Prostate gland (tissue), 2 donors: ENCODE measurements around the gene ABHD15. TPM values are rescaled to one million over a fixed set of nuclear protein-coding genes. Genes with fewer than 3 reads are reported as not detected.

Experiments
- DNase-seq: peaks from one replicate; pipeline ENCODE4 v3.0.0-alpha.2; 2019; ENCODE audit warnings: low spot score
- H3K27ac ChIP-seq, 2 donors: fragments of 200-600 bp; sonication (generic); 2 replicates each; pipeline ENCODE4 v1.5.1; 2017 to 2019
- H3K27me3 ChIP-seq: fragments of 200-600 bp; sonication (generic); replicated peaks from 2 replicates; pipeline ENCODE4 v1.5.1; 2019; ENCODE audit not compliant: insufficient read depth
- H3K36me3 ChIP-seq, 2 donors: fragments of 200-600 bp; sonication (generic); 1 replicate in 1 of 2; 2 replicates in 1 of 2; pipeline versions ENCODE4 v1.5.1 to v1.8.1; 2017 to 2019
- H3K4me1 ChIP-seq: fragments of 200-600 bp; sonication (generic); replicated peaks from 2 replicates; pipeline ENCODE4 v1.5.1; 2019
- H3K4me3 ChIP-seq, 2 donors: fragments of 200-600 bp; sonication (generic); 2 replicates each; pipeline ENCODE4 v1.5.1; 2017 to 2019
- H3K9me3 ChIP-seq: fragments of 200-600 bp; sonication (generic); 2 replicates; pipeline ENCODE4 v1.5.1; 2017
- CTCF ChIP-seq, 4 experiments: fragments of 200-600 bp in 2 of 4; fragments of 450-650 bp in 2 of 4; sonication (generic) in 2 of 4; IDR thresholded peaks; 1 replicate in 3 of 4; 2 replicates in 1 of 4; pipeline ENCODE4 v1.5.1; 2016 to 2019; ENCODE audit warnings: antibody characterized with exemption in 4 of 4, mild to moderate bottlenecking in 2 of 4, moderate library complexity in 2 of 4
- POLR2A ChIP-seq: fragments of 450-650 bp; IDR thresholded peaks from one replicate; pipeline ENCODE4 v1.6.1; 2016; ENCODE audit warnings: antibody characterized with exemption, mild to moderate bottlenecking
- POLR2AphosphoS5 ChIP-seq: sonication (generic); formaldehyde crosslinking; IDR thresholded peaks from one replicate; pipeline ENCODE4 v1.6.1; 2017; ENCODE audit warnings: antibody characterized with exemption
- WGBS: methylation state at CpG from one replicate; pipeline ENCODE4 v1.1.5; 2018; 5-methylcytosine and 5-hydroxymethylcytosine counted together
- intact Hi-C: fragments of 100-400 bp; cut with DNase I; formaldehyde crosslinking; loops from one replicate; pipeline ENCODE4 v1.14.2; 2022
- total RNA-seq, 2 donors: library from RNA; depleted of rRNA; stranded (reverse); fragments of >200 nt; gene quantifications; one replicate each; pipeline ENCODE4 v1.1.0, GENCODE V29; 2016

Gene ABHD15
- total RNA-seq, 2 donors from 2014 or later = 9.1 to 14.8 TPM

DNA sequence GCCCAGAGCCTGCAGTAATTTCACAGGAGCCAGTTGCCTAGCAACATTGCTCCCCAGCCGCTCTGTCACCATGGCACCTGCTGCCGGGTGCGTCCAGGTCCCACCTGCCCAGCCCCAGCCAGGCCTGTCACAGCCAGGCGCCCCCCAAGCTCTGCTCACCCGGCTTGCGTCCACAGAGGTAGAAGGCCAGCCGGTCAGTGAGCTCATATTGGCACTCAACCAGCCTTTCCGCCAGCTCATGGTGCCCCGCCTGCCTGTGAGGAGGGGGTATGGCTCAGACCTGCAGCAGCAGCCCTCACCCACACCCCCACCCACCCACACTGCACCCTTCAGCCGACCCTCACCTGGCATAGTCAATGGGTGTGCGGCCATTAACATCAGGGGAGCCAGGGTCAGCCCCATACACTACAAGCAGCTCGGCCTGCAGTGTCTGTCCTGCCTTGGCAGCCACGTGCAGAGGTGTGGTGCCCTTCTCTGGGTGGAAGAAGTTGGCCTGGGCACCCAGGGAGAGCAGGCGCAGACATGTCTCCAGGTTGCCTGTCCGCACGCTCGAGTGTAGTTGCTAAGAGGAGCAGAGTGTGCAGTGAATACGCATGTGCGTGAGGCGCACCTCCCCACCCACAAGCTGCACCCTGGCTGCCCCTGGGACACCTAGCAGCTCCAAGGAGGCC is 14.9 kb upstream of the ABHD15 start:
- 55% methylated on average over 19 of the region's 20 CpGs for WGBS
- Histone ChIP-seq H3K9me3 (no peaks in the 10 kb centered on the region), H3K27ac (no peak overlapping the region), H3K4me3 (no peak overlapping the region), H3K36me3 (peaks cover 0 to 16% of the 10 kb centered on the region in 2 donors), H3K4me1 (no peaks in the 10 kb centered on the region), H3K27me3 (no peaks in the 10 kb centered on the region)
- peak; percentile 55 for DNase-seq
- TF ChIP-seq POLR2A = no peak
- TF ChIP-seq POLR2AphosphoS5 = peak; percentile 31
- peak in 1 of 4 experiments; percentile 17 for TF ChIP-seq CTCF (IDR thresholded peaks at IDR 0.05)
- intact Hi-C loops = loop anchor here (5.0 to 10.0 kb wide), 2 partner anchors 196 to 523 kb away; no protein-coding TSS in a partner anchor

GRCh38 chr17:29579866-29580771 is 13.3 kb upstream of the ABHD15 start:
- Histone ChIP-seq H3K27ac (no peak overlapping the region), H3K4me3 (no peak overlapping the region), H3K4me1 (no peaks in the 10 kb centered on the region), H3K36me3 (peaks cover 7 to 23% of the 10 kb centered on the region in 2 donors), H3K27me3 (no peaks in the 10 kb centered on the region), H3K9me3 (no peaks in the 10 kb centered on the region)
- intact Hi-C loops = loop anchor here (5.0 to 10.0 kb wide), 2 partner anchors 197 to 525 kb away; no protein-coding TSS in a partner anchor
- DNase-seq = peak; percentile 85
- peak; percentile 78 to 97 (median 90) for TF ChIP-seq CTCF (IDR thresholded peaks at IDR 0.05)
- peak; percentile 83 for TF ChIP-seq POLR2AphosphoS5
- TF ChIP-seq POLR2A = no peak
- WGBS = 61% methylated on average over 15 of the region's 15 CpGs

- no peak for TF ChIP-seq POLR2AphosphoS5
- no peak for TF ChIP-seq CTCF (IDR thresholded peaks at IDR 0.05)
- TF ChIP-seq POLR2A = no peak
- Histone ChIP-seq H3K4me1 (no peaks in the 10 kb centered on the region), H3K9me3 (no peaks in the 10 kb centered on the region), H3K36me3 (peaks cover 7 to 23% of the 10 kb centered on the region in 2 donors), H3K4me3 (no peak overlapping the region), H3K27ac (no peak overlapping the region), H3K27me3 (no peaks in the 10 kb centered on the region)
- 91% methylated on average over 14 of the region's 14 CpGs for WGBS
- intact Hi-C loops = no loop called here
- no peak for DNase-seq
These were observed 12.0 kb upstream of the ABHD15 start for GRCh38 chr17:29578626-29579485.

DNA sequence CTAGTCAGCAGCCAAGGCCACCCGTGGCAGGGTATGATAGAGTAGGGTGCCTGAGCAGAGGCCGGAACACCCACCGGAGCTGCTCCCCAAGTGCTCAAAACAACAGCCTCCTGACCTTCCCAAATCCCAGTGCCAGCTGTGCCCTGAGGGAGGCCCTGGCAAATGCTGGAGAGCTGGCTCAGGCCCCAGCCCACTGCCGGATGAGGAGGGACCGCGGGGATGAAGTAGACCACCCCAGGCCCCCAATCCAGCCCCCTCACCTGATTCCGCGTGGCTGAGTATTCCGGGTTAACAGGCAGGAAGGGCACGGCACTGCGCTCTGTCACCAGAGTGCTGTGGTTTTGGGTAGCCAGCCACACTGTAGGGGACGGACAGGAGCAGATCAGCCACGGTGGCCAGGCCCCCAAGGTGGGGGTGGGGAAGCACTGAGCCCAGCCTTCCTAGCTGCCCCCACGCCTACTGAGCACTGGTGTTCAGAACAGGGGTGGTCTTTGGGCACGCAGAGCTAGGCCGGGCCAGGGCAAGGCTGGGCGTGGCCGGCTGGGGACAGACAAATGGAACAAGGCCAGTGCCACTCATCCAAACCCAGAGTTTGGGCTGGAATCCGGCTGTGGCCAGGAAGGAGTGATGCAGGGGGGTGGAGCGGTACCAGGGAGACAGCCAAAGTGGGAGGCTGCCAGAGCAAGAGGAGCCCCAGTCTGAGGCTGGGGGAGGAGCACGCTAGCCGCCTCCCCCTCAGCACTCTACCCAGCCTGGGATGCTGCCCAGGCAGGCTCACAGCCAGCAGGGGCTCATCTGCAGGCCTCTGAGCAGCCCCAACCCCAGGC is 10.8 kb upstream of the ABHD15 start:
- no peaks in the 10 kb centered on the region for H3K9me3 ChIP-seq
- no peak overlapping the region for H3K4me3 ChIP-seq
- H3K27me3 ChIP-seq = no peaks in the 10 kb centered on the region
- no peak overlapping the region for H3K27ac ChIP-seq
- intact Hi-C loops = no loop called here
- no peak for TF ChIP-seq POLR2AphosphoS5
- 71% methylated on average over 20 of the region's 22 CpGs for WGBS
- H3K4me1 ChIP-seq = no peaks in the 10 kb centered on the region
- DNase-seq = no peak
- peaks cover 7 to 23% of the 10 kb centered on the region in 2 donors for H3K36me3 ChIP-seq
